Stimulated activated CD8-positive, alpha-beta memory T cell treated with anti-CD3 and anti-CD28 coated beads, Interleukin-4, amount 100 ng/mL, for 1 hour (primary cell): ENCODE data around the gene PSME2.
A peak's percentile ranks its signal among the peaks of the same experiment; 100 is the strongest.

Experiments
- DNase-seq, 2 donors: peaks; one replicate each; pipeline ENCODE4 v3.0.0-alpha.2; 2020; ENCODE audit warnings: low read depth in 2 of 2, low spot score in 1 of 2

Gene PSME2

GRCh38 chr14:24136684-24137528, 9.5 kb downstream of the PSME2 start:
- DNase-seq: no peak

GRCh38 chr14:24135834-24136683, 10.4 kb downstream of the PSME2 start, which contains the start of gene PSME1:
Gene PSME1, plus strand, starts transcription at chr14:24136194. Its CDS starts 69 bp downstream, at chr14:24136263.
- peak; percentile 89 to 91 for DNase-seq

- no peak for DNase-seq
Measured at GRCh38 chr14:24135584-24135833, 10.9 kb downstream of the PSME2 start.

DNA sequence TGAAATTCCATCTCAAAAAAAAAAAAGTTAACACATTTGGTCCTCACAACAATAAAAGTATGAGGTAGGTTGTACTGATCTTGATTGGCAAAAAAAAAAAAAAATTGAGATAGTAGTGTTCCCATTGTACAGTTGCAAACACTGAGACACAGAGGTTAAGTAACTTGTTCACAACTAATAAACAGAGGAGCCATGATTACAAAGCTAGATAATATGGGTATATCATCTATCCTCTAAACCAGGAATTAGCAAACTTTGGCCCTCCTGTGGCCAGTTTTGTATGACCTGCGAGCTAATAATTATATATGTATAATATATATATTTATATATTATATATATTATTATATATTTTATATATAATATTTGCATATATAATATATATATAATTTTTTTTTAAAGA, 12.7 kb downstream of the PSME2 start:
- no peak for DNase-seq

DNA sequence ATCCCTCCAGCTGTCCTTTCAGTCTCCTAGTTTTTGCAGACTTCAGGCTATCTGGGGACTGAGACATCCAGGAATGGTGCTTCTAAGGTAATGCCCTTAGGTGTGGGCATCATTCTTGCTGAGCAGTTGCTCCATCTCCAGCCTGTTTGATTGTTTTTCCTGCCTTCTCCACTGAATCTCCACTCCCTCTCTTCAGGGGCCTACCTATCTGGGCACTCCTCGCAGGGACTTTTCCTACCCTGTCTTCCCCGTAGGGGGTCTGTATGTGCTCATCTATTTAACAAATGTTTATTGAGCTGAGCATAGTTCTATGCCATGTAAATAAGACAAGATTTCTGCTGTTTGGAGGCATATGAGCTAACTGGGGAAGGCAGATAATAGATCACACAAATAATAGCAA, 13.4 kb downstream of the PSME2 start:
- no peak for DNase-seq

DNA sequence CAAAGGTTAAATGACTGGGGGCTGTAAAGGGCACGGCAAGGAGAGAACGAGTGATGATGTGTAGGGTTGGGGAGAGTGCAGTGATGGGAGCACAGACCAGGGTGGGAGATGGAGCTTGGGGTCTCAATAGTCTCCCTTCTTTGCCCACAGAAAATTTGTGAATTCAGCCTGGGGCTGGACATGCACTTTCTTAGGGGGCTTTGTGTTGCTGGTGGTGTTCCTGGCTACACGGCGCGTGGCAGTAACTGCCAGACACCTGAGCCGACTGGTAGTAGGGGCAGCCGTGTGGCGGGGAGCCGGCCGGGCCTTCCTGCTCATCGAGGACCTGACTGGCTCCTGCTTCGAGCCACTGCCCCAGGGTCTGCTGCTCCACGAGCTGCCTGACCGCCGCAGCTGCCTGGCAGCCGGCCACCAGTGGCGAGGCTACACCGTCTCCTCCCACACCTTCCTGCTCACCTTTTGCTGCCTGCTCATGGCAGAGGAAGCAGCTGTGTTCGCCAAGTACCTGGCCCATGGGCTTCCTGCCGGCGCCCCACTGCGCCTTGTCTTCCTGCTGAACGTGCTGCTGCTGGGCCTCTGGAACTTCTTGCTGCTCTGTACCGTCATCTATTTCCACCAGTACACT, 14.2 kb downstream of the PSME2 start:
- DNase-seq: no peak

- DNase-seq: no peak
Measured at GRCh38 chr14:24131549-24131966, 14.9 kb downstream of the PSME2 start.

- no peak for DNase-seq
Measured at GRCh38 chr14:24130717-24131548, 15.5 kb downstream of the PSME2 start.

DNA sequence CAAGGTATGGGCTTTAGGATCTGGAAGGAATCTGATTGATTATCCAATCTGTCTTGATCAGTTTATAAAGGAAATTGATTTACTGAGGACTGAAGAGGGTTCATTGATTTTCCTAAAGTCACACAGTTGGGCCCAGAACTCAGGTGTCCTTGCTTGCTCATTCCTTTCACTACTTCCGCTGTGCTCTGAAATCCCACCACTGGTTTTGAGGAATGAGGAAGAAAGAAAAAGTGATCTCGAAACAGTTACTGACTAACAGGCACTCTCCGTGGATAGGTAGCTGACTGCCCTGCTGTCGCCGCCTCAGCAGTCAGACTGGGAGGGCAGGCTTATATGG, 16.1 kb downstream of the PSME2 start, which contains the start of gene FITM1:
Gene FITM1 (plus strand): TSS at position 280 of the 337 bp plus-strand sequence. CDS start 905 bp downstream, outside the sequence.
- no peak for DNase-seq

GRCh38 chr14:24129410-24129998, 16.9 kb downstream of the PSME2 start:
- DNase-seq: no peak

- DNase-seq: no peak
Measured at GRCh38 chr14:24127673-24128072, 18.7 kb downstream of the PSME2 start.

DNA sequence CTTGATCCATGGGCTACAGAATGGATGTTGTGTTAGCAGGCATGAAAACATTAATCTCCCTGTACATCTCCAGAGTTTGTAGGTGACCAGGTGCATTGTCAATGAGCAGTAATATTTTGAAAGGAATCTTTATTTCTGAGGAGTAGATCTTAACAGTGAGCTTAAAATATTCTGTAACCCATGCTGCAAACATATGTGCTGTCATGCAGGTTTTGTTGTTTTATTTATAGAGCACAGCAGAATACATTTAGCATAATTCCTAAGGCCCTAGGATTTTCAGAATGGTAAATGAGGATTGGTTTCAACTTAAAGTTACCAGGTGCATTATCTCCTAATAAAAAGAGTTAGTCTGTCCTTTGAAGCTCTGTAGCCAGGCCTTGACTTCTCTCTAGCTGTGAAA, 19.5 kb downstream of the PSME2 start:
- DNase-seq: no peak

DNA sequence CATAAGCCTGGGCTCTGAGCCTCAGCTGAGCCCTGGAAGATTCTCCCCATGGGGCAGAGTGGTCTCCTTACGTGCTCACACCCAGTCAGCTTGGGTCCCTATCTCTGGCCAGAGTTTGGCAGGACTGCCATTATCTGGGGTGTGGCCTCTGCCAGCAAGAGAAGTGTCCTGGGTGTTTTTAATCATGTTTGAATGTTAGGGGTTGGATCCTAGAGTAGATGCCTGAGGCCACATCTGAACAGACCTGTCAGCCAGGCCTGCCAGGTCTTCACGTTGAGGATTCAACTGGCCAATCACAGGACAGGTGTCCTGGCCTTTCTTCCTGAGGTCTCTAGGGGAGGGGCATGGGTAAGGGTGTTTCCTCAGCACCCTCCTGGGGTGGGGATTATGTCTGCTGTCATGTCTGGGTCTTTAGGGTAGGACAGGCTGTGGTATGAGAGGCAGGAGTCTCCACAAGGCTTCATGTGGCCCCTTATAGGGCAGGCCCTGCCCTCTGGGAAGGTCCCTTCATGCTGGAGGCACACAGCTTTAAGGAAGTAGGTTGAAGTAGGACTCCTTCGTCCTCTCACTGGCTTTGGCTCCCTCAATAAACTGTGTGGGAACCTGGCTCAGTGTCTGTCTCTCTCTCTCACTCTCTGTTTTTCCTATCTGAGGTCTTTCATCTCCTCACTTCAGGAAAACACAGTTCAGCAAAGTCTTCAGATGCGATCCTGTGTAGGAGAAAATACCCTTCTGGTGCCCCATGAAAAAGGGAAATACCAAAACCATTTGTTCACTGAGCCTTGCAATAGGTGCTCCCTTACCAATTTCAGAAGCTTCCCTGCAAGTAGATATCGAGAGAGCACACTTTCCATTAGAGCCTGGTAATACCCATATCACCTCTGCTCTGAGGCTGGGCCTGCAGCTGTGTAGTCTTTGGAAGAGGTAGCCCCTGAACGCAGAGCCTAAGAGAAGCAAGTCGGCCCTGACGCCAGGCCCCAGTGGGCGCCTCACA, 22.7 kb downstream of the PSME2 start:
- no peak for DNase-seq

- DNase-seq: no peak
Measured at GRCh38 chr14:24122898-24123297, 23.5 kb downstream of the PSME2 start.

GRCh38 chr14:24122416-24122815, 24.0 kb downstream of the PSME2 start:
- DNase-seq: no peak

GRCh38 chr14:24121210-24121609, 25.2 kb downstream of the PSME2 start:
- DNase-seq: no peak

GRCh38 chr14:24119691-24120090, 26.7 kb downstream of the PSME2 start:
- DNase-seq: no peak

- no peak for DNase-seq
Measured at GRCh38 chr14:24117179-24117578, 29.2 kb downstream of the PSME2 start.

GRCh38 chr14:24116128-24116814, 30.1 kb downstream of the PSME2 start:
- DNase-seq: no peak
